Left colon (tissue), 2 donors: Measurements from ENCODE around the gene CMTM7. TPM values are rescaled to one million over a fixed set of nuclear protein-coding genes. Genes with fewer than 3 reads are reported as not detected.
"Not testable (repeated sequence)": the region's sequence is repeated elsewhere in the genome, so short reads cannot be mapped to it uniquely, and the experiment has no call there.

Experiments used
- ATAC-seq: fragments of 200-7000 bp; cut with Tn5 transposase; one replicate; pipeline ENCODE4 v1.9.1; 2020; ENCODE audit warnings: mild to moderate bottlenecking, moderate library complexity
- DNase-seq, 2 donors: peaks; one replicate each; pipeline ENCODE4 v3.0.0-alpha.2; 2020
- intact Hi-C, 2 donors: fragments of 100-400 bp; cut with DNase I in 1 of 2; cut with micrococcal nuclease in 1 of 2; formaldehyde crosslinking; loops; one replicate each; pipeline versions ENCODE4 v1.11.2 to v1.14.0; 2022; cut with DNase I, micrococcal nuclease
- total RNA-seq, 2 donors: library from RNA; stranded (reverse); fragmentation: NEBNext Ultra II Directional; extraction: Animal tissue kit (Norgen Biotek cat#: 25700); gene quantifications; one replicate each; pipeline ENCODE4 v1.2.1, GENCODE V29; 2021
- donor health status: DM: no; HTN: no; CAD: no.
- donor health status: DM: yes; HTN: yes; CAD: no.

The CMTM7 gene
- total RNA-seq, 2 donors from 2014 or later = 5.8 to 7.4 TPM

- intact Hi-C loops = loop anchor here in 1 of 2 donors (2.0 to 10.0 kb wide), 2 partner anchors 93 to 173 kb away; no protein-coding TSS in a partner anchor
- peak; percentile 89 for ATAC-seq
- peak; percentile 42 to 80 for DNase-seq
Observed at GRCh38 chr3:32467333-32468070, 75.8 kb downstream of the CMTM7 start.

GRCh38 chr3:32469151-32469874 is 77.7 kb downstream of the CMTM7 start:
- no peak for DNase-seq
- ATAC-seq = peak; percentile 9
- intact Hi-C loops = loop anchor here in 1 of 2 donors (2.0 to 10.0 kb wide), 2 partner anchors 95 to 175 kb away; no protein-coding TSS in a partner anchor

GRCh38 chr3:32470362-32470761 is 78.7 kb downstream of the CMTM7 start:
- ATAC-seq = no peak
- DNase-seq = no peak
- intact Hi-C loops = no loop called here

- ATAC-seq = no peak
- intact Hi-C loops = no loop called here
- no peak for DNase-seq
Observed at GRCh38 chr3:32471246-32471645, 79.6 kb downstream of the CMTM7 start.

- intact Hi-C loops = not testable (repeated sequence)
Observed at GRCh38 chr3:32472151-32472550, 80.5 kb downstream of the CMTM7 start.

GRCh38 chr3:32474201-32474600 is 82.5 kb downstream of the CMTM7 start:
- ATAC-seq (no peak), DNase-seq (no peak)
- intact Hi-C loops = no loop called here

More at GRCh38 chr3:32472151-32472550, 80.5 kb downstream of the CMTM7 start:
- not testable (repeated sequence) for ATAC-seq, DNase-seq

- intact Hi-C loops = no loop called here
- no peak for ATAC-seq
- DNase-seq = no peak
Observed at GRCh38 chr3:32480604-32481003, 89.0 kb downstream of the CMTM7 start.

- DNase-seq = no peak
- intact Hi-C loops = no loop called here
- no peak for ATAC-seq
Observed at GRCh38 chr3:32481791-32482631, 90.4 kb downstream of the CMTM7 start.

GRCh38 chr3:32482693-32483092 is 91.0 kb downstream of the CMTM7 start:
- intact Hi-C loops = no loop called here
- no peak for DNase-seq
- no peak for ATAC-seq

GRCh38 chr3:32483772-32484171 is 92.1 kb downstream of the CMTM7 start:
- no peak for DNase-seq
- ATAC-seq = no peak
- intact Hi-C loops = no loop called here

- no peak for DNase-seq
- ATAC-seq = no peak
- intact Hi-C loops = no loop called here
Observed at GRCh38 chr3:32484436-32484835, 92.8 kb downstream of the CMTM7 start.

- intact Hi-C loops = no loop called here
- DNase-seq (no peak), ATAC-seq (no peak)
Observed at GRCh38 chr3:32487781-32488473, 96.3 kb downstream of the CMTM7 start.

GRCh38 chr3:32488474-32489008 is 96.9 kb downstream of the CMTM7 start:
- DNase-seq (no peak), ATAC-seq (no peak)
- intact Hi-C loops = no loop called here

GRCh38 chr3:32492684-32493436 is 101.2 kb downstream of the CMTM7 start:
- ATAC-seq (no peak), DNase-seq (no peak)
- intact Hi-C loops = no loop called here

- ATAC-seq (no peak), DNase-seq (no peak)
- intact Hi-C loops = no loop called here
Observed at GRCh38 chr3:32493437-32494414, 102.1 kb downstream of the CMTM7 start.

- intact Hi-C loops = no loop called here
- no peak for DNase-seq
- ATAC-seq = peak; percentile 64
Observed at GRCh38 chr3:32495085-32495484, 103.4 kb downstream of the CMTM7 start.

GRCh38 chr3:32495609-32496008 is 104.0 kb downstream of the CMTM7 start:
- peak; percentile 16 for ATAC-seq

More at GRCh38 chr3:32495609-32496008, 104.0 kb downstream of the CMTM7 start:
- intact Hi-C loops = no loop called here
- no peak for DNase-seq
